ENCODE results near the gene KRABD2.

Gene KRABD2

DNA sequence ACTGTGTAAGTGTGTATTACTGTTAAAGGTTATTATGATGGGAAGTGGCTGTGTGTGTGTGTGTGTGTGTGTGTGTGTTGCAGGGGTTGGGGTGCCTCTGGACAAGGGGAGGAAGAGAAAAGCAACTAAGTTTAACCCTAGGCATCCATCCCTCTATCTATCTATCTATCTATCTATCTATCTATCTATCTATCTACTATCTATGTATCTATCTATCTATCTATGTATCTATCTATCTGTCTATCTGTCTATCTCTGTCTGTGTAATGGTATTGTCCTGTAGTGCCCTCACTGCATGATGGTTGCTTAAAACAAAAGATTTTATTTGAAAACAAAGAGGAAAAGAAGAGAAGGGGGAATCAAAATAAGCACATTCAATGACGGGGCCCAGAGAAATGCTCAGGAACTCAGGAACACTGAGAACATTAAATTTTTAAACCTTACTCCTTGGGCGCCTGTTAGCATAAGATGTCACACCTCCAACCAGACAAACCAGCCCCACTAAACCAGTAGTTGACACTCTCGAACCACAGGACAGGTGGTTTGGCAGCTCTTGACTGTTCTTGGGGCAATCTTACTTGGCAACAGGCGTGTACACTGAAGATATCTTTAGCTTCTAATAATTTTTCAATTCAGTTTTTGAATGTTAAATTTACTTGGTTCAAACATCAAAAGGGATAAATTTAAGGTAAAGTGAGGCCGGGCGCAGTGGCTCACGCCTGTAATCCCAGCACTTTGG is 11.6 kb upstream of the KRABD2 start:
- no peak overlapping the region for H2AFZ ChIP-seq (replicated peaks)
- no peaks in the 10 kb centered on the region for H3K36me3 ChIP-seq
- H3K36me3 Mint-ChIP-seq, result peaks cover under 1% of the 10 kb centered on the region
- no peak for DNase-seq (ENCODE audit: low spot score)
- H4K20me1 ChIP-seq (ENCODE audit: low read depth), result no peaks in the 10 kb centered on the region
- no peaks in the 10 kb centered on the region for H3K4me1 ChIP-seq
- no peaks in the 10 kb centered on the region for H3K27me3 ChIP-seq
- H3K27ac ChIP-seq, result no peak overlapping the region
- no peaks in the 10 kb centered on the region for H3K9me3 Mint-ChIP-seq
- H3K4me3 ChIP-seq, result no peak overlapping the region
- peak overlapping the region; percentile 5 for H3K27ac Mint-ChIP-seq
- H3K9me3 ChIP-seq (ENCODE audit: low read depth), result no peaks in the 10 kb centered on the region
- H3K4me2 ChIP-seq, result no peak overlapping the region
- TF ChIP-seq, protein P1, sequence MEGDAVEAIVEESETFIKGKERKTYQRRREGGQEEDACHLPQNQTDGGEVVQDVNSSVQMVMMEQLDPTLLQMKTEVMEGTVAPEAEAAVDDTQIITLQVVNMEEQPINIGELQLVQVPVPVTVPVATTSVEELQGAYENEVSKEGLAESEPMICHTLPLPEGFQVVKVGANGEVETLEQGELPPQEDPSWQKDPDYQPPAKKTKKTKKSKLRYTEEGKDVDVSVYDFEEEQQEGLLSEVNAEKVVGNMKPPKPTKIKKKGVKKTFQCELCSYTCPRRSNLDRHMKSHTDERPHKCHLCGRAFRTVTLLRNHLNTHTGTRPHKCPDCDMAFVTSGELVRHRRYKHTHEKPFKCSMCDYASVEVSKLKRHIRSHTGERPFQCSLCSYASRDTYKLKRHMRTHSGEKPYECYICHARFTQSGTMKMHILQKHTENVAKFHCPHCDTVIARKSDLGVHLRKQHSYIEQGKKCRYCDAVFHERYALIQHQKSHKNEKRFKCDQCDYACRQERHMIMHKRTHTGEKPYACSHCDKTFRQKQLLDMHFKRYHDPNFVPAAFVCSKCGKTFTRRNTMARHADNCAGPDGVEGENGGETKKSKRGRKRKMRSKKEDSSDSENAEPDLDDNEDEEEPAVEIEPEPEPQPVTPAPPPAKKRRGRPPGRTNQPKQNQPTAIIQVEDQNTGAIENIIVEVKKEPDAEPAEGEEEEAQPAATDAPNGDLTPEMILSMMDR (IDR thresholded peaks at IDR 0.05), result no peak
- H3K9ac ChIP-seq, result no peak overlapping the region
- peaks cover 9% of the 10 kb centered on the region for H3K4me1 Mint-ChIP-seq
- peaks cover 7% of the 10 kb centered on the region for H3K79me2 ChIP-seq (ENCODE audit: low read depth)
- H3K4me3 Mint-ChIP-seq, result no peak overlapping the region
- H3K27me3 Mint-ChIP-seq (ENCODE audit: insufficient read depth, low read depth), result peaks cover under 1% of the 10 kb centered on the region
- H3F3A ChIP-seq (ENCODE audit: low read depth), result peaks cover 8% of the 10 kb centered on the region

DNA sequence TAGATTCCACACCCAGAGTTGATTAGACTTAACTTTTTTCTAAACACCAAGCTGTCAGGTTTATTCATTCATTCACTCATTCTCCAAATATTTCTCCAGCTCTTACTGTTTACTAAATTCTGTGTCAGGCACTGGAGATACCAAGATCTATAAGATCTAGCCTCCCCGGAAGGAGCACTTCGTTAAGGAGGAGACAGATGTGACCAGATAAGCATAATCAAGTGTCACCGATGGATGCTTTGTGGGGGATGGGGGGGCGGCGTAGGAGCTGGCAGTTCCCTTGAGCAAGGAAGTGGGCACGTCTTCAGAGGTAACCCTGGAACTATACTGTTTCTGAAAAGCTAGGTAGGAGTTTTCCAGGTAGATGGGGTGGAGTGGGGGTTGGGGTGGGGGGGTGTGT is 10.3 kb upstream of the KRABD2 start:
- Mint-ChIP-seq H3K27ac (peak overlapping the region; percentile 70), H3K27me3 (ENCODE audit: insufficient read depth, low read depth) (no peaks in the 10 kb centered on the region), H3K9me3 (no peaks in the 10 kb centered on the region), H3K4me3 (peak overlapping the region; percentile 30), H3K4me1 (peaks cover 18% of the 10 kb centered on the region), H3K36me3 (peaks cover 8% of the 10 kb centered on the region)
- no peak overlapping the region for H2AFZ ChIP-seq (replicated peaks)
- H3K27me3 ChIP-seq, result no peaks in the 10 kb centered on the region
- peaks cover 19% of the 10 kb centered on the region for H3F3A ChIP-seq (ENCODE audit: low read depth)
- DNase-seq (ENCODE audit: low spot score), result no peak
- peaks cover 11% of the 10 kb centered on the region for H4K20me1 ChIP-seq (ENCODE audit: low read depth)
- H3K9ac ChIP-seq, result no peak overlapping the region
- H3K4me1 ChIP-seq, result peaks cover 2% of the 10 kb centered on the region
- no peaks in the 10 kb centered on the region for H3K36me3 ChIP-seq
- no peaks in the 10 kb centered on the region for H3K9me3 ChIP-seq (ENCODE audit: low read depth)
- TF ChIP-seq EZH2phosphoT487 (IDR thresholded peaks at IDR 0.05), result no peak
- TF ChIP-seq EZH2 (IDR thresholded peaks at IDR 0.05), result no peak
- TF ChIP-seq, protein P1 (IDR thresholded peaks at IDR 0.05), result no peak
- H3K4me3 ChIP-seq, result no peak overlapping the region
- peaks cover 19% of the 10 kb centered on the region for H3K79me2 ChIP-seq (ENCODE audit: low read depth)
- no peak overlapping the region for H3K27ac ChIP-seq
- H3K4me2 ChIP-seq, result no peak overlapping the region

DNA sequence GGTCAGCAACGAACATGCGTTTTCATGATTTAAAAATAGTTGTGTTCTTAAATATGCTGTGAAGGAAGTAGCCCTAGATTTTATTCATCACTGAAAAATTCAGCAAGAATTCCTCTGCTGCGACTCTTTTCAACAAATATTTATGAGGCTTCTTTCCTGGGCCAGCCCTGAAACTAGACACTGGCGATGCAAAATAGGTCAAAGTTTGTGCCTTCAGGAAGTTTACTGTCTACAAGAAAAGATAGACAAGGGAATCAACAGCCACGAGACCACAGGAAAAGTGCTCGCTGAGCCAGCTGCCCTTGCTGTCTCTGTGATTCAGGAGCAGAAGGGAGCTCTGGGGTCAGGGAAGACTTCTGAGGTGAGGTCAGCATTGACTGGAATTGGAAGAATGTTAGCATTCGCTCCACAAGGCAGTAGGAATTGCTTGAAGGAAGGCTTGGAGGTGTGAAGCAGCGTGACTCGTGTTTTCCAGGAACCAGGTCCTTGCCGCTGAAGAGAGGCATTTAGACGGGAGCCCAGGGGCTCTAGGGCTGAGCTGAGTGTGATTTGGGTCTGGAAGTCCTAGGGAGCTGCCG is 8.4 kb upstream of the KRABD2 start:
- no peak overlapping the region for H3K27ac ChIP-seq
- peaks cover 17% of the 10 kb centered on the region for H3K4me1 ChIP-seq
- peaks cover 39% of the 10 kb centered on the region for H3F3A ChIP-seq (ENCODE audit: low read depth)
- peaks cover 13% of the 10 kb centered on the region for H3K36me3 ChIP-seq
- H4K20me1 ChIP-seq (ENCODE audit: low read depth), result peaks cover 30% of the 10 kb centered on the region
- no peak overlapping the region for H3K9ac ChIP-seq
- Mint-ChIP-seq H3K4me1 (peaks cover 27% of the 10 kb centered on the region), H3K9me3 (no peaks in the 10 kb centered on the region), H3K27ac (no peak overlapping the region), H3K27me3 (ENCODE audit: insufficient read depth, low read depth) (no peaks in the 10 kb centered on the region), H3K4me3 (peak overlapping the region; percentile 100), H3K36me3 (peaks cover 12% of the 10 kb centered on the region)
- H3K4me3 ChIP-seq, result peak overlapping the region; percentile 91
- H3K9me3 ChIP-seq (ENCODE audit: low read depth), result no peaks in the 10 kb centered on the region
- no peaks in the 10 kb centered on the region for H3K27me3 ChIP-seq
- H3K79me2 ChIP-seq (ENCODE audit: low read depth), result peaks cover 39% of the 10 kb centered on the region
- peak; percentile 21 for DNase-seq (ENCODE audit: low spot score)
- no peak overlapping the region for H3K4me2 ChIP-seq
- TF ChIP-seq, protein P1 (IDR thresholded peaks at IDR 0.05), result no peak
- TF ChIP-seq EZH2 (IDR thresholded peaks at IDR 0.05), result no peak
- TF ChIP-seq EZH2phosphoT487 (IDR thresholded peaks at IDR 0.05), result no peak
- no peak overlapping the region for H2AFZ ChIP-seq (replicated peaks)

Measured in neural progenitor cell (in vitro differentiated cells).